Measurements from ENCODE around the gene FNBP1.

The FNBP1 gene

DNA sequence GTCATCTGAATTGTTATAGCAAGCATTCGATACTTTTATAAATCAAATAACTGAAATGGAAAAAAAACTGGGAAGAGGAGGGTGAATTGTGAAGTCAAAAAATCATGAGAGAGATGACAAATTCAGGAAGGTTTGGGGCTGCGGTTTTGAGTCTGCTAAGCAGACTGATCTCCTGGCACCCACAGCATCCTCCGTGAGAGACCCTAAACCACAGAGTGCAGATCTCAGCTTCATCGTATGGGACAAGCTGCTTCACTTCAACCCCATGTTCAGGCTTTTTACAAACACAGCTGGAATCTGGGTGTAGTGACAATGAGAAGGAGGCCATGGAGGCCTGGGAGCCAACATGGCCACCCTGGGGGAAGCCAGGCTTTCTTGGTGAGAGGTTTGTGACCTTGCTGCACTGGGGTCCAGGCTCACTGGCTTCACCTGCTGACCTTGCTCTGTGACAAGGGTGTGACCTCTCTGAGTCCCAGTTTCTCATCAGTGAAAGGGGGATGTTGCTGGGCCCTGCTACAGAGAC is 188.3 kb downstream of the FNBP1 start:
- no peak for DNase-seq (ENCODE audit: low spot score)

DNA sequence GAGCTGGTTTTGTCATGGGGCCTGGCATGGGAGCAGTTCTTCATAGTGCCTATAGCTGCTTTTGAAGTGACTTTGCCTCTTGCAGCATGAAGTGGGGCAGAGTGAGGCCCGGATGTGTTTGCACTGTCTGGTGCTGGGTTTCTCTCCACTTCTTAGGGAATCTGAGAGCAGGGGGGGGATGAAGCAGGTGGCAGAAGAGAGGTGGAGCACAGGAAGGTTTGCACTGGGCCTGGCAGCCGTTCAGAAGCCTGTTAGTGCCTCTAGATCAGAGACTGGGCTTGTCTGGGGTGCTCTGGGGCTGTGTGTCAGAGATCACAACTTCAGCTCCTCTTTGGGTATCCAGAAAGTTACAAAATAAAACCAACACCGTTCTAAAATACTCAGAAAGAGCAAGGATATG is 189.4 kb downstream of the FNBP1 start:
- no peak for DNase-seq (ENCODE audit: low spot score)

DNA sequence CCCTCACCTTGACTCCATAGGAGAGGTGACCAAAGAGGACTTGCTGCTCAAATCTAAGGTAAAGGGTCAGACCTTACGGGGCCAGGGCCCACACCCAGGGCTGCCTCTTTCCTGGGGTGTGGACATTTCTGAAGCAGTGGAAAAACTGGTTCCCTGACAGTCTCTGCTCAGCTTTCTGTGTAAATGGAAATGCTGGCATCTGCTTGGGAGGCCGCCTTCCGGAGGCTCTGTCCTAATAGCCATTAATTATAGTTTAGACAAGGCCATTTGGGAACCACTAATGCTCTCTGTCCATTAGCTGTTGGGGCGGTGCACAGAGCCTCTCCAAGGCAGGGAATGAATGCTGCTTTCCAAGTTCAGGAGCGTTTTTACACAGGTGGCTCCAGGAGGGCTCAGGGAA is 190.4 kb downstream of the FNBP1 start:
- no peak for DNase-seq (ENCODE audit: low spot score)

DNA sequence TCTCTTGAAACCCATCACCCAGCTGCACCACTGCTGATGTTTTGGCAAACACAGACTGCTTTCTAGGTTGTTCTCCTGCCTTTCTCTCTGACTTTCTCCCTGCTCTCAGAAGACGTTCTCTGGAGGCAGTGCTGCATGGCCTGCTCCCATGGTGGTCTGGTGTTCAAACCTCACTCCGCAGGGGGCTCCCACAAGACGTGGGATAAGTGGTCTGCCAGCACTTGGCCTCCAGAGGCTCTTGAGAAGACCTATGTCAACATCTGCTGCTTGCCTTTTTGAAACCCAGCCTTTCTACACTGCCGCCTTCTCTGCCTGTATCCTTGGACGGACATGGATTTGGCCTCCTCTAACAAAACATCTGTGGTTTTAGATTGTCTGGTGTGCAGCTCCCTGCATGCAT is 191.2 kb downstream of the FNBP1 start:
- DNase-seq (ENCODE audit: low spot score): no peak

DNA sequence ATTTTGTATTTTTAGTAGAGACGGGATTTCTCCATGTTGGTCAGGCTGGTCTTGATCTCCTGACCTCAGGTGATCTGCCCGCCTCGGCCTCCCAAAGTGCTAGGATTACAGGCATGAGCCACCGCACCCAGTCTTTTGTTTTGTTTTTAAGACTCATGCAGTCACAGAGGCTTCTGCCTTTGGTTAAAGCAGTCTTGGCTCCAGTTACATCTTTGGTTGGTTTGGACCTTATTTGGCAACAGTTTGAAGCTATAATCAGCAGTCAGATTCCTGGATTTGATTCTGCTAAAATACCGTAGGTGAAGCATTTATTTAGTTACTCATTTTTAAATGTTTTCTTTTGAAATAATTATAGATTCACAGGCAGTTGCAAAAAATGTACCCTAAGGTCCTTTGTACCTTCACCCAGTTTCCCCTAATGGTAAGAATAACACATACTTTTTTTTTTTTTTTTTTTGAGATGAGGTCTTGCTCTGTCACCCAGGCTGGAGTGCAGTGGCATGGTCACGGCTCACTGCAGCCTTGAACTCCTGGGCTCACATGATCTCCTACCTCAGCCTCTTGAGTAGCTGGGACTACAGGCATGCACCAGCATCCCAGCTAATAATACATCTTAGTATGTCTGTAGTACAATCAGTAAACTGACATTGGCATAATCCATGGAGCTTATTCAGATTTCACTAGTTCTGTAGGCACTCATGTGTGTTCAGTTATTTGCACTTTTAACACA is 192.0 kb downstream of the FNBP1 start:
- no peak for DNase-seq (ENCODE audit: low spot score)

DNA sequence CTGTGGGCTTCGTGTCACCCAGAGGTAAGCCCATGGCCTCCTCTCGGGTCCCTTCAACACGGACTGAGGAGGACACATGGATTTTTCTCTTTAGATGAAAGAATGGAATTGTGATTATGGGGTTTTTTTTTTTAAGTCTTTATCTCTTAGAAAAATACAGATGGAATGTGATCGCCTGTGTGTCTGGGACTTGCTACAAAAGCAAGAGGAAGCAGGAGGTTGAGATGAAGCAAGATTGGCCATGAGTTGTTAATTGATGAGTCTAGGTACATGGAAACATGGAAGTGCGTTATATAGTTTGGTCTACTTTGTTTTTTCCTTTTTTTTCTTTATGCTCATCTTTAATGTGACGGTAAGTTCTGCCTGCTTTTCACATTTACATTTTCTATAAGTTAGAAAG is 193.1 kb downstream of the FNBP1 start:
- DNase-seq (ENCODE audit: low spot score): no peak

DNA sequence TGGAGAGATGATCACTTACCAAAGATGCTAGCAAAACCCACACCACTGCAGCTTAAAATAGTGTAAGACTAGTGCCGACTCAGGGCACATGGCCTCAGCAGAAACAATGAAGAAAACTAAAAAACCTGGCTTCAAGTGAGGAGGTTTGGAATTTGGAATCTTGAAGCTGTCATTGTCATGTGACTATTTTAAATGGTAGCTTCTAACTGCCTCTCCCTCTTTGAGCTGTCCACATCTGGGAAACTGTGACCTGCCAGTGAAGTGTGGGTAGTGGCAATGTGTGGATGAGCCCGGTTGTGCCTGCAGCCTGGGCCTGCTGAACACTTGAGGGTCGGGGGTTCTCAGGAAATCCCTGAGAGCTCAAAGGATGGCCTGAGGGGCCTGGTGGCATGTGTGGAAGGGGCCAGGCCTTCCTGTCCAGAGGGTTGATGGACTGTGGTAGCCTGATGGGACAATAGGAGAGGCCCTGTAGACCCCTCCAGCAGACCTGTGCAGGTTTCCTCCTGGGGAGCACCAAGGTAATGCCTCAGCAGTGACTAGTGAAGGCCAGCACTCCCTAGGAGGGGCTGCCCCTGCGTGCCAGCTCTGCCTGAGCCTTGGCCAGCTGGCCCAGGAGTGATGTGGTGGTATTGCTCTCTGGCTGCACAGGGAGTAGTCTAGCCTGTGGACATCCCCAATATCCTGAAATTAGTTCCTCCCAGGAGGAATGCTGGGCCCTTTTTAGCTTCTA is 194.1 kb downstream of the FNBP1 start:
- DNase-seq (ENCODE audit: low spot score): no peak

DNA sequence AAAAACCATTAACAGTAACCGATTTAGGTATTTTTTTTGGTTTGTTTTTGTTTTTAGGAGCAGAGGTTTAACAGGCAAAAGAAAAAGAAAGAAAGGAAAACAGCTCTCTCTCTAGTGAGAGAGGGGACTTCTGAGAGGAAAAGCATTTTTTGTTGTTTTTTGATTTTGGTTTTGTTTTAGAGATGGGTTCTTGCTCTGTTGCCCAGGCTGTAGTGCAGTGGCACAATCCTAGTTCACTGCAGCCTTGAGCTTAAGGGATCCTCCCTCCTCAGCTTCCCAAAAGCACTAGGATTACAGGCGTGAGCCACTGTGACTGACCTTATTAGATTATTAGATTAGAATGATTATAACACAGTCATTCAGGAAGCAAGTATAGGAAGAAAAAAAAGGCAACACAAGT is 197.6 kb downstream of the FNBP1 start:
- no peak for DNase-seq (ENCODE audit: low spot score)

DNA sequence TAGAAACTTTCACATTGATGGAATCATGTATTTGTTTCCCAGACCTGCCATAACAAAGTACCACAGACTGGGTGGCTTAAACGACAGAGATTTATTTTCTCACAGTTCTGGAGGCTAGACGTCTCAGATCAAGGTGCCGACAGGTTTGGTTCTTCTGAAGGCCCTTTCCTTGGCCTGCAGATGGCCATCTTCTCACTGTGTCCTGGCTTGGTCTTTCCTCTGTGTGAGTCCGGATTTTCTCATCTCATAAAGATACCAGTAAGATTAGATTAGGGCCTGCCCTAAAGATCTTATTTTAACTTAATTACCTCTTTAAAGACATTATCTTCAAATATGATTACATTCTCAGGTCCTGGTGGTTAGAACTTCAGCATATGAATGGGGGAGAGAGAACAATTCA is 201.9 kb downstream of the FNBP1 start:
- DNase-seq (ENCODE audit: low spot score): no peak

DNA sequence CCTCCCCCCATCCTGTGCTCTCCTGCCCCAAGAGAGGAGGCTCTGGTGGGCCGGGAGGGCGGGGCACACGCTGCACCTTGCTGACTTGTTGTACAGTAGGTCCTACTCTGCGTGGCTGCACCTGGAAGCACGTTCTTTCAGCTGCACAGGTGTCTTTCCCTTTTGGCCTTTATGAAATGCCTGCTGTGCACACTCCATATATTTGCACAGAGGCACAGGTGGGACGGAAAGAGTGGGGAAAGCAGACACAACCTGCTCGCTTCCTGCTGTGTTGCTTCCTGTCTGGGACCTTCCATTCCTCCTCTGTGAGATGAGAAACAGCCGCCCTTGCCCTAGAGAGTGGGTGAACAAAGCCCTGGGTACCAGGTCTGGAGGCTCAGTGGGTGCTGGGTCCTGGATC is 203.0 kb downstream of the FNBP1 start:
- no peak for DNase-seq (ENCODE audit: low spot score)

DNA sequence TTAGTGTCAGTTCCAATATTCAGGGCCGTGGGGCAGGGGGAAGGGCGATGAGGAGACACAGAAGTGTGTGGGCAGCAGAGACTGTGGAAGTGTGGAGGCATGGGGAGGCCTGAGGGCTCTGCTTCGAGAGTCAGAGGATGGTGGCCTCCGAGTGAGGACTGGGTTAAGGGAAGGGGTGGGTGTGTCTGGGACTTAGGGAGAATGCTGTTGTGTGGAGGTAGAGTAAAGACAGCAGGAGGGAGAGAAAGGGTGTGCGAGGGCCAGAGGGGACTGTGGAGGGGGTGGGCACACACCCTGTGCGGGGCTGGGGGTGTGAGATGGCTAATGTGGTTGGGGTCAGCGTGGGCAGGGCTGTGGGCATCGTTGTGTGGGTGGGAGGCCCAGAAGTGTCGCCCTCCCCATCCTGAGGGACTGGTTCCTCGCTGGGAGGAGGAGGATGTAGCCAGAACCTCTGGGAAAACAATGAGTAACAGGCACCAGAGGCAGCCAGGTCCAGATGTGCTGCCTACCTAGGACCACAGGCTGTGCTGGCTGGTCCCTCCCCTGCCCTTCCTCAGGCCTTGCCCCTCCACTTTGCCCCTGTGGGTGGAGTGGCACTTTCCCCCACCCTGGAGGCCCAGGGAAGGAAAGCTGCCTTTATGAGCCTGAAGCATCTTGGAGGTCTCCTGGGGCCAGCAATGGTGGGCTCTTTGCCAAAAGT is 203.5 kb downstream of the FNBP1 start:
- DNase-seq (ENCODE audit: low spot score): no peak

DNA sequence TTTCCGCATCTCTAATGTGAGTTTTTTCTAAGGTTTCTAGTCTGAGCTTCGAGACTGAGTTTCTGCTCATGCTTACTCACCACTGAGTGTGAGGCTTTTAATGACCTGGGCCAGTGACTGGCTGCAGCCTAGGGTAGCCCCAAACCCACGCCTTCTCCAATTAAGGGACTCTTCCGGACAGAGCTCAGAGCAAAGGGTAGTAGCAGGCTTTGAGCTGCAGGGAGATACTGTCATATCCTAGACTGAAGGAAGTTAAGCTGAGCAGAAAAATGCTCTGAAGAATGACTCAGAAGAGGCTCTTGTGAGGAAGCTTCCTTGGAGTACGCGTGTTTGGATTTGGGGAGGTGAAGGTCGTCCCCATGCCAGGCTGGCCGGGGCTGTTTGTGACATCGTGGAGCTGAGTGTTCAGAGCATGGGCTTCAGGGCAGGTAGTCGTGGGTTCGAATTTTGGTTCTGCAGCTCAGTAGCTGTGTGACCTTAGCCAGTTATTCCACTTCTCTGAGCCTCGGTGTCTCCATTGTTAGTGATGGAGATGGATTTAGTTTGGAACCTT is 204.2 kb downstream of the FNBP1 start:
- no peak for DNase-seq (ENCODE audit: low spot score)

Data from HuH-7.5 (cell line).